GM19463 (cell line): ENCODE data around the gene SLC4A1.
"Not testable (repeated sequence)": the region's sequence is repeated elsewhere in the genome, so short reads cannot be mapped to it uniquely, and the experiment has no call there.

Experiments used
- ATAC-seq: cut with Tn5 transposase; IDR thresholded peaks from one replicate; pipeline ENCODE4 v1.9.1; 2021; ENCODE audit warnings: mild to moderate bottlenecking, moderate library complexity; ENCODE audit not compliant: unreplicated experiment

The SLC4A1 gene

GRCh38 chr17:44257815-44258760 lies 9.8 kb downstream of the SLC4A1 start:
- ATAC-seq, result no peak

GRCh38 chr17:44256671-44257070 lies 11.3 kb downstream of the SLC4A1 start:
- ATAC-seq, result no peak

- ATAC-seq, result no peak
Observed at GRCh38 chr17:44255915-44256314, 12.0 kb downstream of the SLC4A1 start.

- ATAC-seq, result no peak
Observed at GRCh38 chr17:44254361-44255095, 13.4 kb downstream of the SLC4A1 start.

GRCh38 chr17:44253006-44253405 lies 14.9 kb downstream of the SLC4A1 start:
- no peak for ATAC-seq

- no peak for ATAC-seq
Observed at GRCh38 chr17:44251062-44251461, 16.9 kb downstream of the SLC4A1 start.

GRCh38 chr17:44249501-44250246 lies 18.3 kb downstream of the SLC4A1 start:
- ATAC-seq, result no peak

- no peak for ATAC-seq
Observed at GRCh38 chr17:44247876-44248736, 19.8 kb downstream of the SLC4A1 start.

- no peak for ATAC-seq
Observed at GRCh38 chr17:44247440-44247841, 20.5 kb downstream of the SLC4A1 start.

- ATAC-seq, result no peak
Observed at GRCh38 chr17:44241106-44241624, 26.8 kb downstream of the SLC4A1 start.

GRCh38 chr17:44237886-44238285 lies 30.0 kb downstream of the SLC4A1 start:
- ATAC-seq, result not testable (repeated sequence)

GRCh38 chr17:44236444-44236991 lies 31.4 kb downstream of the SLC4A1 start:
- no peak for ATAC-seq

- no peak for ATAC-seq
Observed at GRCh38 chr17:44235583-44235936, 32.4 kb downstream of the SLC4A1 start.

GRCh38 chr17:44233582-44233981 lies 34.4 kb downstream of the SLC4A1 start:
- ATAC-seq, result no peak

- ATAC-seq, result no peak
Observed at GRCh38 chr17:44232061-44232460, 35.9 kb downstream of the SLC4A1 start.

GRCh38 chr17:44230140-44230539 lies 37.8 kb downstream of the SLC4A1 start:
- ATAC-seq, result no peak

GRCh38 chr17:44229090-44229489 lies 38.8 kb downstream of the SLC4A1 start:
- ATAC-seq, result no peak

- no peak for ATAC-seq
Observed at GRCh38 chr17:44223541-44224071, 44.3 kb downstream of the SLC4A1 start.

- no peak for ATAC-seq
Observed at GRCh38 chr17:44222112-44222869, 45.6 kb downstream of the SLC4A1 start.
